Astrocyte (in vitro differentiated cells and primary cell): ENCODE measurements around the gene JAKMIP1.

Source experiments
- EZH2 ChIP-seq: IDR thresholded peaks from 2 replicates; pipeline ENCODE4 v1.6.1; 2012; ENCODE audit warnings: mild to moderate bottlenecking, low read length, inconsistent platforms; ENCODE audit not compliant: insufficient read depth
- TF ChIP-seq, protein P1 (sequence below): IDR thresholded peaks from 2 replicates; pipeline ENCODE4 v1.5.1; 2011; ENCODE audit warnings: low read depth, mild to moderate bottlenecking, inconsistent platforms, low read length, moderate library complexity; ENCODE audit not compliant: insufficient read depth

DNA sequence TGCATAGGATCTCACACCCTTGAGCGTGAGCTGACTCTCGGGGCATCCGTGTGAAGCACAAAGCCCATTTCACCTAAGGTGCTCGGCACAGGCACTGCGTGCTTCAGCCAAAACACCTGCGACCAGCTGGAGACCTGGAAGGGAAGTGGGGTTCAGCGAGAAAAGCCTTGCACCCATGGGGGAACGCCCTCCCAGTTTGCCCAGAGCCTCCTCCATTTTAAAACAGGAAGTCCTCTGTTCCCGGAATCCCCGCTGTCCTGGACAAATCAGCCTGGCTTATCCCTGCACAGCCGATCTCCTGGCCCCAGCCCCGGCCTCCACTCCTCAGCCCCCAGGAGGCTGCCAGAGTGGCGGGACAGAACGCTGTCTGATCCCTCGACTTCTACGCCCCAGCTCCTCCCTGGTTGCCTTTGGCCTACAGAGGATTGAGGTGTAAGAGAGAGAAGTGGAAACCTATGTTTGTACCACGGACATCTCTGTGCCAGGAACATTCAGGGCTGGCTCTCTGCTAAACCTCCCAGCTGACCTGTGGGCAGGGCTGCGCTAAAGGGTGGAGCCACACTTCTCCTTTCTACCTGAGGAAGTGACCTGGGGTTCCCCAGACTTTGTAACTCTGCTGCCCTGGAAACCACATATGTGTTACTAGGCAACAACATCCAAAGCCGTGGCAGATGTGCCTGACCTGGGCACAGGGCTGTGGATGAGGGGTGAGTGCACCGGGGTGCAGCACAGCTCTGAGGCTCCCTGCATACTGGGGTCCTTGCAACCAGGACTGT, 178.3 kb downstream of the JAKMIP1 start:
- TF ChIP-seq, protein P1, sequence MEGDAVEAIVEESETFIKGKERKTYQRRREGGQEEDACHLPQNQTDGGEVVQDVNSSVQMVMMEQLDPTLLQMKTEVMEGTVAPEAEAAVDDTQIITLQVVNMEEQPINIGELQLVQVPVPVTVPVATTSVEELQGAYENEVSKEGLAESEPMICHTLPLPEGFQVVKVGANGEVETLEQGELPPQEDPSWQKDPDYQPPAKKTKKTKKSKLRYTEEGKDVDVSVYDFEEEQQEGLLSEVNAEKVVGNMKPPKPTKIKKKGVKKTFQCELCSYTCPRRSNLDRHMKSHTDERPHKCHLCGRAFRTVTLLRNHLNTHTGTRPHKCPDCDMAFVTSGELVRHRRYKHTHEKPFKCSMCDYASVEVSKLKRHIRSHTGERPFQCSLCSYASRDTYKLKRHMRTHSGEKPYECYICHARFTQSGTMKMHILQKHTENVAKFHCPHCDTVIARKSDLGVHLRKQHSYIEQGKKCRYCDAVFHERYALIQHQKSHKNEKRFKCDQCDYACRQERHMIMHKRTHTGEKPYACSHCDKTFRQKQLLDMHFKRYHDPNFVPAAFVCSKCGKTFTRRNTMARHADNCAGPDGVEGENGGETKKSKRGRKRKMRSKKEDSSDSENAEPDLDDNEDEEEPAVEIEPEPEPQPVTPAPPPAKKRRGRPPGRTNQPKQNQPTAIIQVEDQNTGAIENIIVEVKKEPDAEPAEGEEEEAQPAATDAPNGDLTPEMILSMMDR: no peak
- no peak for TF ChIP-seq EZH2
